ELF-1 (cell line): ENCODE results near the gene ZMAT2.
"Not testable (repeated sequence)": the region's sequence is repeated elsewhere in the genome, so short reads cannot be mapped to it uniquely, and the experiment has no call there.

Experiments used
- DNase-seq: peaks from one replicate; pipeline ENCODE4 v3.0.0-alpha.2; 2016; ENCODE audit warnings: low read depth, low spot score

ZMAT2 gene

GRCh38 chr5:140700177-140701144 lies at the start of gene ZMAT2:
TSS of gene ZMAT2 (plus strand) at chr5:140700447. CDS start at chr5:140700461, 14 bp downstream.
- peak; percentile 95 for DNase-seq

- DNase-seq = no peak
Observed at GRCh38 chr5:140658870-140659269, 41.4 kb upstream of the ZMAT2 start.

GRCh38 chr5:140660371-140660770 lies 39.9 kb upstream of the ZMAT2 start:
- DNase-seq = not testable (repeated sequence)

GRCh38 chr5:140664030-140664358 lies 36.3 kb upstream of the ZMAT2 start:
- DNase-seq = no peak

GRCh38 chr5:140664359-140665119 lies 35.7 kb upstream of the ZMAT2 start, which contains the start of gene WDR55:
TSS of gene WDR55 (plus strand) at chr5:140664904. CDS start at chr5:140664913, 9 bp downstream.
- peak; percentile 96 for DNase-seq

GRCh38 chr5:140671035-140671434 lies 29.2 kb upstream of the ZMAT2 start:
- not testable (repeated sequence) for DNase-seq

- no peak for DNase-seq
Observed at GRCh38 chr5:140671472-140672125, 28.6 kb upstream of the ZMAT2 start.

GRCh38 chr5:140672455-140673186 lies 27.6 kb upstream of the ZMAT2 start:
- peak; percentile 63 for DNase-seq

- DNase-seq = no peak
Observed at GRCh38 chr5:140673187-140673976, 26.9 kb upstream of the ZMAT2 start, which contains the start of gene DND1. TSS of gene DND1 (minus strand) at chr5:140673576. CDS start at chr5:140673542, 34 bp downstream.

GRCh38 chr5:140674211-140674610 lies 26.0 kb upstream of the ZMAT2 start:
- DNase-seq = no peak

GRCh38 chr5:140674629-140675028 lies 25.6 kb upstream of the ZMAT2 start:
- no peak for DNase-seq

- no peak for DNase-seq
Observed at GRCh38 chr5:140677947-140678346, 22.3 kb upstream of the ZMAT2 start.

- no peak for DNase-seq
Observed at GRCh38 chr5:140678993-140679392, 21.3 kb upstream of the ZMAT2 start.

- no peak for DNase-seq
Observed at GRCh38 chr5:140690376-140690932, 9.8 kb upstream of the ZMAT2 start.

GRCh38 chr5:140690941-140691924 lies 9.0 kb upstream of the ZMAT2 start, which contains the start of the genes HARS1 and HARS2:
TSS of gene HARS1 (minus strand) at chr5:140691370. CDS start at chr5:140691304, 66 bp downstream.
TSS of gene HARS2 (plus strand) at chr5:140691455. CDS start at chr5:140691649, 194 bp downstream.
- DNase-seq = peak; percentile 97

- no peak for DNase-seq
Observed at GRCh38 chr5:140694276-140694675, 6.0 kb upstream of the ZMAT2 start.

- DNase-seq = no peak
Observed at GRCh38 chr5:140696891-140697492, 3.3 kb upstream of the ZMAT2 start.

- DNase-seq = no peak
Observed at GRCh38 chr5:140707812-140708211, 7.6 kb downstream of the ZMAT2 start.
